Endometrium (tissue), 2 donors: ENCODE data around the gene EIF3L.

Experiments
- FAIRE-seq: peaks from 2 replicates; lab custom pipeline; 2012; peaks lifted over from hg19 to GRCh38; lab: Jason Lieb, UNC
- donor health status: control.
- donor health status: control.

The EIF3L gene

DNA sequence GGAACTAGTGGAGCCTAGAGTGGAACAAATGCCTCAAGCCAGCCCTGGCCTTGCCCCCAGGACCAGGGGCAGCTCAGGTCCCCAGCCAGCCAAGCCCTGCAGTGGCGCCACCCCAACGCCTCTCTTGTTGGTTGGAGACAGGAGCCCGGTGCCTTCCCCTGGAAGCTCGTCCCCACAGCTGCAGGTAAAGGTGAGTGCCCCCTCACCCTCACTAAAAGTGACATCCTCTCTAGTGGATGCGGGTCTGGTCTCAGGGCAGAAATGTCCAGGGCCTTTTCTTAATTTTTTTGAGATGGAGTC, 78.4 kb downstream of the EIF3L start:
- no peak for FAIRE-seq

- FAIRE-seq: no peak
Measured at GRCh38 chr22:37929390-37929789, 80.2 kb downstream of the EIF3L start.

- FAIRE-seq: no peak
Measured at GRCh38 chr22:37930270-37930951, 81.2 kb downstream of the EIF3L start.

DNA sequence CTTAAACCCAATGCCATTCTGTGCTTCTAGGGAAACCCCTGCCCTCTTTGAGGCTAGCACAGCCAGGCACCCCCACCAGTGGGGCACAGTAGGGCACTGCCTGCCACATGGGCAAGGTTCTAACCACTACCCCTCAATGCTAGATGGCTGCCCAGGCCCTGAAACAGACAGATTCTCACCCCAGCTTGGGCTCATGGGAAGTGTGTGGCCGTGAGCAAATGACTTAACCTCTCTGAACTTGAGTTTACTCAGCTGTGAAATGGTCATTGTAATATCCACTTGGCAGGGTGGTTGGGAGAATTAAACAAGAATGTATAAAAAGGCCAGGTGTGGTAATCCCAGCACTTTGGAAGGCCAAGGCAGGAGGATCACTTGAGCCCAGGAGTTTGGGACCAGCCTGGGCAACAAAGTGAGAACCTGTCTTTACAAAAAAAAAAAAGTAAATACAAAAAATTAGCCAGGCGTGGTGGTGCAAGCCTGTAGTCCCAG, 81.8 kb downstream of the EIF3L start:
- FAIRE-seq: no peak

DNA sequence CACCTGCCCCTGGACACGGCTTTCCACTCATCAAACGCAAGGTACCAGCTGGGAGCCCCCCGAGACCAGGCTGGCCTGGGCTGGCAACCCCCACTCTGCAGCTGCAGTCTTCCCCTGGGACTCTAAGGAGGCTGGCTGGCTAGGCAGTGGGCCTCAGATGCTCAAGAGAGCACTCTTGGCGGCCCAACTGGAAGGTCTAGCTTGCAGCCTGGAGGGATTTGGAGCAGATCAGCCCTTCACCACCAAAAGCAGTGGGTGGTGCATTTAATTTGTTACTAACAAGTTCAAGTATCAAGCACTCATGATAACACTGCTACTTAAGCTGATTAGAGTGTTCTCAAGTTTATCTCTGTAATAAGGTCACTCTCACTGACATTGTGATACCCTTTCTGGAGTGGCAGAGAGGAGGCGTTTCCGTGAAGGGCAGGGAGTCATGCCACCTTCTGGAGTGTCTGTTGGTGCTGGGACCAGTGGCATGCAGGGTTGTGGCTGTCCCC, 82.7 kb downstream of the EIF3L start:
- FAIRE-seq: no peak

- no peak for FAIRE-seq
Measured at GRCh38 chr22:37932401-37932800, 83.2 kb downstream of the EIF3L start.

DNA sequence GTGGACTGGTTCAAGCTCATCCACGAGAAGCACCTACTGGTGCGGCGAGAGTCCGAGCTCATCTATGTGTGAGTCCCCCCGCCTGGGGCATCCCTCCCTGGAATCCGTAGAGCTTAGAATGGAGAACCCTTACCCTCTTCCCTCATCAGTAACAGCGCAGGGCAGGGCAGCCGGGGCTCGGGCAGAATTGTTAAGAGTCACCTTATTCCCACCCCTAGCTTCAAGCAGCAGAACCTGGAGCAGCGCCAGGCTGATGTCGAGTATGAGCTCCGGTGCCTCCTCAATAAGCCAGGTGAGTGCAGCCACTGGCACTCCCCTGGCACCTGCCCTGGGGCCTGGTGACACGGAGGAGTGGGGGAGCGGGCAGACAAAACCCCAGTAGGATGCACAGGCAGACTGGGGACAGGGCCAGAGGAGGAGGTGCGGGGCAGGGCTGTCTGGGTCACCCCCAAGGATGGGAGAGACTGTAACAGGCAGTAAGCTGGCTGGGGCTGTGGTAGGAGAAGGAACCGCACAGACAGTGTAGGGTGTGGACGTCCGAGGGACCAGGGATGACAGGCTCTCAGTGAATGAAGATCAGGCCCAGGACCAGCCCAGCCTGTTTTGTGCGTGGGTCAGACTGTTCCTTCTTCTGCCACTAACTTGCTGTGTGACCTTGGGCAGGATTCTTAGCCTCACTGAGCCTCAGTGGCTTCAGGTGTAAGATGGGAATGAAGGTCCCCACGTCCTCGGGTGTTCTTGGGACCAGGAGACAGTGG, 83.8 kb downstream of the EIF3L start:
- no peak for FAIRE-seq

GRCh38 chr22:37933711-37934376, 84.6 kb downstream of the EIF3L start:
- FAIRE-seq: peak; percentile 85
